Fibroblast of lung (primary cell): ENCODE data around the gene ARHGEF12. TPM values are rescaled to one million over a fixed set of nuclear protein-coding genes. Genes with fewer than 3 reads are reported as not detected.
A peak's percentile ranks its signal among the peaks of the same experiment; 100 is the strongest.

Source experiments
- DNase-seq, 2 donors: peaks; one replicate each; pipeline versions ENCODE4 v3.0.0 to v3.0.0-alpha.2; 2010; ENCODE audit warnings: low read depth in 2 of 2
- H2AFZ ChIP-seq: 2 replicates; pipeline ENCODE4 v1.5.1; 2012; ENCODE audit warnings: low read length, control low read depth, inconsistent platforms
- H3K27ac ChIP-seq: 2 replicates; pipeline ENCODE4 v1.5.1; 2011; ENCODE audit warnings: low read length, control low read depth; ENCODE audit not compliant: insufficient read depth
- H3K27me3 ChIP-seq: 2 replicates; pipeline ENCODE4 v1.5.1; 2011; ENCODE audit warnings: mild to moderate bottlenecking, low read length; ENCODE audit not compliant: control insufficient read depth, insufficient read depth
- H3K36me3 ChIP-seq: 2 replicates; pipeline ENCODE4 v1.5.1; 2011; ENCODE audit warnings: low read length; ENCODE audit not compliant: control insufficient read depth, insufficient read depth
- H3K4me1 ChIP-seq: 2 replicates; pipeline ENCODE4 v1.5.1; 2011; ENCODE audit warnings: low read length; ENCODE audit not compliant: control insufficient read depth, insufficient read depth; ENCODE audit errors: extremely low read depth
- H3K4me2 ChIP-seq: 2 replicates; pipeline ENCODE4 v1.5.1; 2011; ENCODE audit warnings: low read length, control low read depth; ENCODE audit not compliant: insufficient read depth; ENCODE audit errors: extremely low read depth
- H3K4me3 ChIP-seq, 4 experiments: fragments of 200-600 bp in 1 of 4; sonication (generic) in 1 of 4; replicated peaks in 1 of 4; 2 replicates each; pipeline ENCODE4 v1.5.1; 2011 to 2016; ENCODE audit warnings: low read length in 4 of 4, low read depth in 3 of 4, mild to moderate bottlenecking in 3 of 4, control low read depth in 2 of 4, inconsistent platforms in 1 of 4, mixed read lengths in 1 of 4; ENCODE audit not compliant: insufficient read depth in 1 of 4; ENCODE audit errors: control extremely low read depth in 1 of 4
- H3K79me2 ChIP-seq: 2 replicates; pipeline ENCODE4 v1.5.1; 2012; ENCODE audit warnings: mild to moderate bottlenecking, low read length, inconsistent platforms; ENCODE audit not compliant: control insufficient read depth, insufficient read depth
- H3K9ac ChIP-seq: 2 replicates; pipeline ENCODE4 v1.5.1; 2011; ENCODE audit warnings: mild to moderate bottlenecking, low read length, control low read depth; ENCODE audit not compliant: insufficient read depth
- H3K9me3 ChIP-seq: 2 replicates; pipeline ENCODE4 v1.5.1; 2012; ENCODE audit warnings: low read depth, low read length; ENCODE audit not compliant: control insufficient read depth, insufficient read depth
- H4K20me1 ChIP-seq: 2 replicates; pipeline ENCODE4 v1.5.1; 2011; ENCODE audit warnings: low read length; ENCODE audit not compliant: control insufficient read depth, insufficient read depth; ENCODE audit errors: extremely low read depth
- CTCF ChIP-seq, 2 donors: IDR thresholded peaks in 1 of 2; conservative IDR thresholded peaks in 1 of 2; 1 replicate in 1 of 2; 2 replicates in 1 of 2; pipeline ENCODE4 v1.5.1; 2011 to 2012; ENCODE audit warnings: low read length in 2 of 2, control low read depth in 1 of 2, inconsistent platforms in 1 of 2, low read depth in 1 of 2, mild to moderate bottlenecking in 1 of 2
- EZH2 ChIP-seq: IDR thresholded peaks from 2 replicates; pipeline ENCODE4 v1.5.1; 2012; ENCODE audit warnings: low read length, control low read depth, mild to moderate bottlenecking; ENCODE audit errors: missing control alignments
- polyA plus RNA-seq, 2 donors: library from polyadenylated mRNA; depleted of rRNA in 1 of 2; stranded (reverse) in 1 of 2; unstranded in 1 of 2; fragments of >200 nt; gene quantifications; 2 replicates each; pipeline ENCODE4 v1.2.1, GENCODE V29; 2011 to 2012; ENCODE audit warnings: missing spikeins in 1 of 2
- total RNA-seq: library from RNA; depleted of rRNA; stranded (reverse); fragments of >200 nt; gene quantifications from 2 replicates; pipeline ENCODE4 v1.2.1, GENCODE V29; 2014

The ARHGEF12 gene
- total and polyA plus RNA-seq, 2 donors (not counting 1 experiment from before 2014, with no cell fraction given), result 63.1 to 141 TPM

- peaks cover 15% of the 10 kb centered on the region for H3K4me1 ChIP-seq
- H4K20me1 ChIP-seq, result no peaks in the 10 kb centered on the region
- peak overlapping the region; percentile 20 for H2AFZ ChIP-seq
- DNase-seq, result no peak
- TF ChIP-seq CTCF (conservative IDR thresholded peaks at IDR 0.05 in 1 of 2, IDR thresholded peaks at IDR 0.05 in 1 of 2; ENCODE audit: low read depth in 1 of 2, low read length in 2 of 2) (no peak), EZH2 (no peak)
- H3K36me3 ChIP-seq, result no peaks in the 10 kb centered on the region
- H3K4me2 ChIP-seq, result no peak overlapping the region
- peaks cover 3% of the 10 kb centered on the region for H3K27me3 ChIP-seq
- H3K9ac ChIP-seq, result peak overlapping the region; percentile 20
- H3K79me2 ChIP-seq, result no peaks in the 10 kb centered on the region
- no peaks in the 10 kb centered on the region for H3K9me3 ChIP-seq
- no peak overlapping the region for H3K4me3 ChIP-seq
- H3K27ac ChIP-seq, result peak overlapping the region; percentile 54
These were observed 180.5 kb downstream of the ARHGEF12 start for GRCh38 chr11:120516461-120517389.

GRCh38 chr11:120517390-120517761 is 181.2 kb downstream of the ARHGEF12 start:
- peak overlapping the region; percentile 54 for H3K27ac ChIP-seq
- H3K4me3 ChIP-seq, result no peak overlapping the region
- no peaks in the 10 kb centered on the region for H4K20me1 ChIP-seq
- DNase-seq, result peak; percentile 39 to 67
- H3K36me3 ChIP-seq, result no peaks in the 10 kb centered on the region
- peaks cover 3% of the 10 kb centered on the region for H3K27me3 ChIP-seq
- peak overlapping the region; percentile 4 for H3K4me2 ChIP-seq
- TF ChIP-seq EZH2 (no peak), CTCF (conservative IDR thresholded peaks at IDR 0.05 in 1 of 2, IDR thresholded peaks at IDR 0.05 in 1 of 2; ENCODE audit: low read depth in 1 of 2, low read length in 2 of 2) (no peak)
- H3K79me2 ChIP-seq, result no peaks in the 10 kb centered on the region
- H3K4me1 ChIP-seq, result peaks cover 15% of the 10 kb centered on the region
- H3K9me3 ChIP-seq, result no peaks in the 10 kb centered on the region
- no peak overlapping the region for H3K9ac ChIP-seq
- H2AFZ ChIP-seq, result no peak overlapping the region

GRCh38 chr11:120517801-120518291 is 181.6 kb downstream of the ARHGEF12 start:
- peak in 1 of 2 donors; percentile 83 for DNase-seq
- Histone ChIP-seq H3K9me3 (no peaks in the 10 kb centered on the region), H3K4me2 (peak overlapping the region; percentile 4), H4K20me1 (no peaks in the 10 kb centered on the region), H3K27ac (peak overlapping the region; percentile 54), H2AFZ (peak overlapping the region; percentile 26), H3K36me3 (no peaks in the 10 kb centered on the region), H3K79me2 (no peaks in the 10 kb centered on the region), H3K4me1 (peaks cover 15% of the 10 kb centered on the region), H3K4me3 (no peak overlapping the region), H3K27me3 (peaks cover 3% of the 10 kb centered on the region), H3K9ac (peak overlapping the region; percentile 31)
- TF ChIP-seq CTCF (conservative IDR thresholded peaks at IDR 0.05 in 1 of 2, IDR thresholded peaks at IDR 0.05 in 1 of 2; ENCODE audit: low read depth in 1 of 2, low read length in 2 of 2) (peak in 1 of 2 donors; percentile 28), EZH2 (no peak)
